OCI-LY3 (cell line): ENCODE measurements around the gene APOL1.
"Not testable (repeated sequence)": the region's sequence is repeated elsewhere in the genome, so short reads cannot be mapped to it uniquely, and the experiment has no call there.

ENCODE experiments used
- EZH2phosphoT487 ChIP-seq: fragments of 200-600 bp; shearing (Covaris generic); IDR thresholded peaks from 2 replicates; pipeline ENCODE4 v1.6.1; 2018; ENCODE audit warnings: antibody characterized with exemption, mixed run types, low read depth
- TF ChIP-seq, protein P1 (sequence below): fragments of 200-600, 300-600 bp; sonication (generic); IDR thresholded peaks from 2 replicates; pipeline ENCODE4 v1.5.1; 2014; ENCODE audit warnings: antibody characterized with exemption, low read length, low read depth

DNA sequence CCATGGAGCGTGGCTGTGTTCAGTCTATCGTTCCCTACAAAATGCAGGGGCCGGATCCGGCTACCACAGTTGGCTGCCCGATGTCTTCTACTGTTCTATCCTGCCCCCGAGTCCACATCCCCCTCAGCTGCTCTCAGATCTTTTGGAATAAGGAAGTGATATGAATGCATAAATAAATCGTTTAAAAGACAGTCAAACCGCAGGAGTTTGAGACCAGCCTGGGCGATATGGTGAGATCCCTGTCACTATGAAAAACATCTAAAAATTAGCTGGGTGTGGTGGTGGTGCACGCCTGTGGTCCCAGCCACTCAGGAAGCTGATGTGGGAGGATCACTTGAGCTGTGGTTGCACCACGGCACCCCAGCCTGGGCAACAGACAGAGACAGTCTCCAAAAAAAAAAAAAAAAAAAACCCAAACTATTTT is 37.0 kb downstream of the APOL1 start:
- TF ChIP-seq, protein P1, sequence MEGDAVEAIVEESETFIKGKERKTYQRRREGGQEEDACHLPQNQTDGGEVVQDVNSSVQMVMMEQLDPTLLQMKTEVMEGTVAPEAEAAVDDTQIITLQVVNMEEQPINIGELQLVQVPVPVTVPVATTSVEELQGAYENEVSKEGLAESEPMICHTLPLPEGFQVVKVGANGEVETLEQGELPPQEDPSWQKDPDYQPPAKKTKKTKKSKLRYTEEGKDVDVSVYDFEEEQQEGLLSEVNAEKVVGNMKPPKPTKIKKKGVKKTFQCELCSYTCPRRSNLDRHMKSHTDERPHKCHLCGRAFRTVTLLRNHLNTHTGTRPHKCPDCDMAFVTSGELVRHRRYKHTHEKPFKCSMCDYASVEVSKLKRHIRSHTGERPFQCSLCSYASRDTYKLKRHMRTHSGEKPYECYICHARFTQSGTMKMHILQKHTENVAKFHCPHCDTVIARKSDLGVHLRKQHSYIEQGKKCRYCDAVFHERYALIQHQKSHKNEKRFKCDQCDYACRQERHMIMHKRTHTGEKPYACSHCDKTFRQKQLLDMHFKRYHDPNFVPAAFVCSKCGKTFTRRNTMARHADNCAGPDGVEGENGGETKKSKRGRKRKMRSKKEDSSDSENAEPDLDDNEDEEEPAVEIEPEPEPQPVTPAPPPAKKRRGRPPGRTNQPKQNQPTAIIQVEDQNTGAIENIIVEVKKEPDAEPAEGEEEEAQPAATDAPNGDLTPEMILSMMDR, result not testable (repeated sequence)
- not testable (repeated sequence) for TF ChIP-seq EZH2phosphoT487
